ENCODE measurements around the gene POFUT2.

Gene POFUT2

GRCh38 chr21:45282283-45283034 lies 5.2 kb downstream of the POFUT2 start:
- DNase-seq = peak; percentile 15

GRCh38 chr21:45281411-45282282 lies 6.0 kb downstream of the POFUT2 start:
- peak; percentile 76 for DNase-seq

DNA sequence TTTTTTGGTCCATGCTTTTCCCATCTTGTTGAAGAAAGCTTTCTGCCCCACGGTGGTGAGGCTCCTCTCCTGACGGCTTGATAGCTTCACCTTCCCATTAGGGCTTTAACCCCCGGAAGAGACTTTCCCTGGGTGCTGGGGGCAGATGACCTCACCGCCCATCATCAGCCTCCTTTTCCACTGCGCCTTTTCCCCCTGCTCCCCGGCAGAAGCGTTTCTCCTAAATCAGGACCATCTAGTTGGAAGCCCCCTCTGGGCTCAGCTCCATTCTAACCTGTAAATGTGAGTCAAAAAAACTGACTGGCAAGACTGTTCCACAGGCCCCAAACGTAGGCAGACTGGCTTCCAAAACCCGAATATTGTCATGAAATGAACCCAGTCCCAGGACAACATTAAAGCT lies 6.7 kb downstream of the POFUT2 start:
- DNase-seq = no peak

GRCh38 chr21:45280178-45280821 lies 7.4 kb downstream of the POFUT2 start:
- no peak for DNase-seq

GRCh38 chr21:45279446-45280177 lies 8.1 kb downstream of the POFUT2 start:
- no peak for DNase-seq

- no peak for DNase-seq
These were observed 9.4 kb downstream of the POFUT2 start for GRCh38 chr21:45278156-45278911.

GRCh38 chr21:45277101-45278045 lies 10.3 kb downstream of the POFUT2 start:
- DNase-seq = peak; percentile 18

DNA sequence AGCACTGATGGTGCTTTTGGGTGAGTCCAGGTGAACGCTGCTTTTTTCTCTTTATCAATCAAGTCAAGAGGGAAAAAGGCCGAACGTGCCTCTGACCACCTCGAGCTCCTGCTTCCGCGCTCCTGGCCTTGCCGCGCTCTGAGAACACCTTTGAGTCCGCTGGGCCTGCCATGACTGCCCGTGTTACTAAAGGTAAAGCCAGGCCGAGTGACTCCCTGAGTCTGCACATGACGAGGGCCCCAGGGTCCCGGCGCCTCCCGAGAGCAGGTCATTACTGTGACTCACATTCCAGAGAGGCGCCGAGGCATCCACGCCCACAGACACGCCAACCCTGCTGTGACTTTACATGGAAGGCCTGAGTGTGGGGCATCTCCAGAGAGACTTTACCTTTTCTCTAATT lies 11.1 kb downstream of the POFUT2 start:
- DNase-seq = no peak

DNA sequence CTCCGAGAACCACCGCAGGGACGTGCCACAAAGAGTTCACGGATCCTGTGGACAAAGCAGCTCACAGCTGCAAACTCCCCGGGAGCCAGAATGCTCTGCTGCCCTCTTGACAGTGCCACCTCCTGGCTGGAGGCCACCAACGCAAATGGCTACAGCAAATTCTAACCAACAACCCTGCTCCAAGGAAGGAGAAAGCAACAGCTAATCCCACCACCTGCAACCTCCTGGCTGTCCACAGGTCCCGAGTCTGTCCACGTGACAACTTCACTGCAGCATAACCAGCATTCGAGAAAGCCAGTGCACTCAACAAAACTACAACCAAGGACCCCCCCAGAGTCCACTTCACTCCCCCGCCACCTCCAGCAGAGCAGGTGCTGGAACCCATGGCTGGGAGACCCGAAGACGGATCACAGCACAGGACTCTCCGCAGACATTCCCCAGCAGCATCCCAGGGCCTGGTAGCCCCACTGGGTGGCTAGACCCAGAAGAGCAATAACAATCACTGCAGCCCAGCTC lies 17.3 kb downstream of the POFUT2 start:
- DNase-seq = peak; percentile 11

DNA sequence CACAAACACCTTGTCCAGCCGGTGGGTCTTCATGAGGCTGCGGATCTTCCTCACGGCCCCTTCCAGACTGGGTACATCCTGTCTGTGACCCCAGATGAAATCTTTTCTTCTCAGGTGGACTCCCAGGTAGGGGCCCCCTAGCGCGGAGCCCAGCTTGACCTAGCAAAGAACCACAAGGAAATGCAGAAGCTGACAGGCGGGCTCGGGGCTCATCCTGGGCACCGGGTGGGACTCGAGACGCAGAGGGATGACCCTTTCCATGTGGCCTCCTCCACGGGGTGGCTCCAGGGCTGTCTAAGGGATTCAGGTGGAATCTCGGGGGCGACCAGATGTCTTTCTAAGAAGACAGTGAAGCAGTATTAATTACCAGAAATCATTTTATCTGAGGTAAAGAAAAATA lies 17.8 kb downstream of the POFUT2 start:
- DNase-seq = peak; percentile 3

- peak; percentile 3 for DNase-seq
These were observed 20.3 kb downstream of the POFUT2 start for GRCh38 chr21:45267390-45267760.

DNA sequence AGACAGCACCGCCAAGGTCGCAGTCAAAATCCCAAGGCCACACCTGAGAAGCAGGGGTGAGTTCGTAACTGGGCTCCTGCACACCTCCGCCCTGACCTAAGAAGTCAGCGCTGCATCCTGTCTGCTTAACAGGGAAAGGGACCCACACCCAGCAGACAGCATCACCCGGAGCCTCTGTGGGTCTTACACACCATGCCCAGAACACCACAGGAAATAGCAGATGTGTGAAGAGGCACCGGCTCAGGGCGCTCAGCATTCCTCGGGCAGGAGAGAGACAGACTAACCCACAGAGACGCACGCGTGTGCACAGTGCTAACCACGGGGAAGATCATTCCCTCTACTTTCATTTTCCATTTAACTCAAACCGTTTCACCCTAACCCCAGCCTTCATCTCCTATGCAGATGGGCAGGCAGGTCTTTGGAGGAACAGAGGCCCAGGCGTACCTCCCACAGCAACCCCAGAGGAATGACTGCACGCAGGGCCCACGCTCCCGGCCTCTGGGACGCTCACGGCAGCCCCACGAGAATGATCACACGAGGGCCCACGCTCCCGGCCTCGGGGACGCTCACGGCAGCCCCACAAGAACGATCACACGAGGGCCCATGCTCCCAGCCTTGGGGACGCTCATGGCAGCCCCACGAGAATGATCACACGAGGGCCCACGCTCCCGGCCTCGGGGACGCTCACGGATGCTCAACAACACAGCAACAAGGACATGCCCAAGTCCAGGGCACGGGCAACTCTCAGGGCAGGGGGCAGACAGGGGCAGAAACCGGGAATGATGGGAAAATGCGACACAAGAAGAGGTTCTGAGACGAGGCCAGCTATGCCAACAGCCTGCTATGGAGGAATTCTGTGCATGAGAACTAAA lies 20.9 kb downstream of the POFUT2 start:
- peak; percentile 14 for DNase-seq

- DNase-seq = peak; percentile 15
These were observed 21.8 kb downstream of the POFUT2 start for GRCh38 chr21:45265721-45266517.

- DNase-seq = peak; percentile 12
These were observed 22.7 kb downstream of the POFUT2 start for GRCh38 chr21:45264912-45265515.

DNA sequence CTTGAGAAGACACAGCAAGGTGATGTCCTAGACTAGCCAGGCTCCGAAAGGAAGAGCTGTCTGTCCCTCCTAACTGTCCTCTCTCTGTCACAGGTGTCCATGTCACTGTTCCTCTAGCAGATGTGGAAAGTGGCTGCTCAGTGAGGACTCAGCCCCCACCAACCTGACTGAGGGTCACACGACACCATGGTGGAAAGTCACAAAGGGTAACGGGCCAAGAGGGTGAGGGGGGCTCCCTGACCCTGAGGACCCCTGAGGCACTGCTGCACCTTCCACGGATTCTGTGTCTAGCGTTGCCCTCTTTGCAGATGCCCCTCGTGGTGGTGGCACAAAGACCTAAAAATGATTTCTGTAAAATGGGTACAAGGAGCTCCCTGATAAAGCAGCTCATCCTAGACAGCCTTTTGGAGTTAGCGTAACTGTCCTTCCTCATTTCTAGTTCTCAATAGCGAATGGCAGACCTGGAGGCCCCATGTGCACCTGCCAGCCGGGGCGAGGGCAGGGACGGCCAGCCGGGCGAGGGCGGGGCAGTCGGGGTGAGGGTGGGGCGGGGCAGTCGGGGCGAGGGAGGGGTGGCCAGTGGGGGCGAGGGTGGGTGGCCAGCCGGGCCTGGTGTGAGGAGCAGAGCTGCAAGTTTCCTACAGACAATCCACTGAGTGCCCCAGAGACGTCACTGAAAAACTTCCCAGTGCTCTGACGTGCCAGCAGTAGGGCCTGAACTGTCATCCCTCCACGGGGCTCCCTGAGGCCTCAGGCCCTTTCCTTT lies 23.4 kb downstream of the POFUT2 start:
- DNase-seq = no peak

GRCh38 chr21:45263534-45263933 lies 24.2 kb downstream of the POFUT2 start:
- DNase-seq = no peak

- no peak for DNase-seq
These were observed 25.1 kb downstream of the POFUT2 start for GRCh38 chr21:45262616-45263015.
